NCI-H446 treated with DMSO at 0.1 percent for 48 hours (cell line): ENCODE results near the gene APCDD1.

ENCODE experiments used
- DNase-seq: peaks from one replicate; lab custom pipeline; 2025; lab: John Stamatoyannopoulos, UW

Gene APCDD1

DNA sequence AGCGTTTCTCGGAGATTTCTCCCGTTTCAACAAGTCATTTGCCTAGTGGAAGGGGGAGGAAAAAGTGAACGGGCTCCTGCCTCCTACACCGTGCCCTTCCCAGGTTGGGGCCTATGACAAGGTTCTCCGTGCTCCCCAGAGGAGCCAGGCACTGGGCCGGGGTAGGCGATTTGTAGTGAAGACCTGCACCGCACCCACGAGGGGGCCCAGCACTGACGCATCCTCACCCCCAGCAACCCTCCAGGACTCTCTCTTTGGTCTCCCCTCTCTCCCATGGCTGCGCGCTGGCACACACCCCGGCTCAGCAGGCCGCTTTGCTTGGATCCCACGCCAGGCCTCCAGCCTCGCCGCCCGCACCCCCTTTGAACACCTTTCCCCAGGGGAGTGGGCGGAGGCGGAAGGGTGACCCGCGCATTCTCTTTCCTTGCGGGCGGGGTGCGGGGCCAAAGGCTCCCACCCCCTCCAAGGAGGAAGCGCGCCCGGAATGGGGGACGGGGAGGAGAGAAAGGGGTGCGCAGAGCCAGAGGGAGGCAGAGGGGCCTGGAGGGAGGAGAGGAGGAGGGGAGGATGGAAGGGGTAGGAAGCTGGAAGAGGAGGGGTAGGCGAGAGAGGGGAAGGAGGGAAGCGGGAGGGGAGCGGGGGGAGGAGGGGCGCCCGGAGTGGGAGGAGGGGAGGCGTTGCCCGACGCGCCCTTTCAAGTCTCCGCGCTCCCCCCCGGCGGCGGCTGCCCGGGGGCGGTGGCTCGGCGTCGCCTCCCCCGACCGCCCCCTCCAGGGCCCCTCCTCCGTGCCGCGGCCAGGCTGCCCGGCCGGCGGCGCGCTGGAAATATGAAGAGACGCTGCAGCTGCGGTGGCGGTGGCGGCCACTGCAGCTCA, at the start of gene APCDD1:
Gene APCDD1 (plus strand): TSS at position 830 of the 875 bp plus-strand sequence. CDS start 347 bp downstream, outside the sequence.
- DNase-seq = no peak

DNA sequence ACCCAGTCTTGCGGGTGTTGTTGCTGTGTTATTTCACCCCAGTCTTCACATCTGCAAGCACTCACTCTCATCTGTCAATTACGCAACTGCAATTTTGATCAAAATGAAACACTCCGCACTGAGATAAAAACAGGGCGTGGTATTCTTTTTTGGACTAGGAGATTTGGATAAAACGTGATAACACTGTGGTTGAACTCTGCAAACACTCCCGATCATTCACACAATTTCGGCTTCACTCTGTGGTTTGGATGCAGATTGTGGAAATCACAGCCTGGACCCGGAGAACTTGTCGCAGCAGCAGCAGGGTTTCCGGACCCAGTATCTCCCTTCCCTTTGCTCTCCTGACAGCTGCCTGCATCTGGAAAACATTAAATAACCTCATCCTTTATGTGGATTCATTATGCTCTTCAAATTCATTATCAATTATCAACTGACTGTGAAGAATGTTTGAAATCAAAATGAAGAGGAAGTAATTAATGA, 49.4 kb upstream of the APCDD1 start:
- no peak for DNase-seq

DNA sequence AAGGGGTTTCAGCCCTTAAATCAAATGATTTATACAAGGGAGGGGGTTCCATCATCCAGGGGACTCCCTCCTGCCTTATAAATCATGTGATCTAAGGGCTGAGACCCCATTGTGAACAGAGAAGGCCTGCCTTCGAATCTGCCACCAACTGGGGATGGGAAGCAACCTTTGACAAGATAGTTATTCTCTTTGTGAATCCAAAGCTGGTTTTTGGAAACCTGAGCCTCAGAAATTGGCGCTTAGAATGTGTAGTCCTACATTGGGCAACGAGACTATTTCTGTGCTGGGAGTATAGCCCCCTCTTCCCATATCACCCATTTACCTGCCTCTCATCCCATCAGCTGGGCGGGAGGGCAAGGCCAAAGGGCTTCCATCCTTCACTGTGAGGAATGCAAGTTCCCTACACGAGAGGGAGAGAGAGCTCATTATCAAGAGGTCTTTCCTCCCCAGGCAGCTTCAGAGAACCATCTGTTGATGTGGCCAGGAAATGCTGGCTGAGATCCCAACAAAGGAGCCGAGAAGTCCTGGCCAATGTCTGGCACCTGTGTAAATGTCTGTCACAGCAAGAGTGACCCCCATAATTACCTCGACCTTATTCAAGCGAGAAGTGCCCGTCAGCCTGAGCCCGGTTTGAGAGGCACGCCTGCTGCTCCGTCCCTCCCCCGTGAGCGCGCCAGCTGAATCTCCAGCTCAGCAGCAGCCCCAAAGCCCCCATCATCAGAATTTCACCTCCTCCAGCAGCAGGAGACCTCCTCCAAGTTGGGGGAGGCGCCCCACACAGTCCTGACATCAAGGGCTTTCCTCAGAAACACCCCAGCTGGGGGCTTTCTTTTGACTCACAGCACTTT, 48.4 kb upstream of the APCDD1 start:
- peak; percentile 70 for DNase-seq

DNA sequence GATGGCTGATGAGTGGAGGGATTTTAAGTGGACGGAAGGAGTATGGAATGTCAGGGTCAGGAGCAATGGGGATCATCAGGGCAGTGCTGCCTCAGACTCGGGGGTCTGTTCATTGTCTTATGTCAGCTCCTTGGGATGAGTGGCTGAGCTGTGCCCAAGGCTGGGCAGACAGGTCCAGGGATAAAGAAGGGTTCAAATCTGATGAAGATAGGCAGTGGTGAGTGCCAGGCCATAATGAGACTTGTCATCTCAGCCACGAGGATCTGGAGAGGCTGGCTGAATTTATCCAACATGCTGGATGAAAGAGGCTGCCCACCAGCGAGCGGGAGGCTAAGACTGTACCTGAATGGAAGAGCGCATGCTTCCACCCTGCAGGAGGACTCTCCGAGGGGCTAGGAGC, 46.3 kb upstream of the APCDD1 start:
- no peak for DNase-seq

DNA sequence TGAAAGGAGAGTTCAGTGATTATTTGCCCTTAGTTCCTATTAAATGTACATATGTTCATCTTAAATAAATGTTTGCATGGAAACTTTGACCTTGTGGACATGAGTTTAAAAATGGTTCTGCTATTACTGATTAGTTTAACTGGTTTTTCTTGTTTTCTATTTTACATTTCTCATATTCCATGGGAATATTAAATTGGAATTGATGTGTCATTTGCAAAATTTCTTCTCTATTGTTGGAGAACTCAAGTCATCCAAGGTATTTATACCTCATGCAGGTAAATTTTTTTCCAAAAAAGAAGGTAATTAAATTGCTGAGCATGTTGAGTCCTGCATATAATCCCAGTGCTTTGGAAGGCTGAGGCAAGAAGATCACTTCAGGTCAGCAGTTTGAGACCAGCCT, 45.4 kb upstream of the APCDD1 start:
- DNase-seq = no peak

DNA sequence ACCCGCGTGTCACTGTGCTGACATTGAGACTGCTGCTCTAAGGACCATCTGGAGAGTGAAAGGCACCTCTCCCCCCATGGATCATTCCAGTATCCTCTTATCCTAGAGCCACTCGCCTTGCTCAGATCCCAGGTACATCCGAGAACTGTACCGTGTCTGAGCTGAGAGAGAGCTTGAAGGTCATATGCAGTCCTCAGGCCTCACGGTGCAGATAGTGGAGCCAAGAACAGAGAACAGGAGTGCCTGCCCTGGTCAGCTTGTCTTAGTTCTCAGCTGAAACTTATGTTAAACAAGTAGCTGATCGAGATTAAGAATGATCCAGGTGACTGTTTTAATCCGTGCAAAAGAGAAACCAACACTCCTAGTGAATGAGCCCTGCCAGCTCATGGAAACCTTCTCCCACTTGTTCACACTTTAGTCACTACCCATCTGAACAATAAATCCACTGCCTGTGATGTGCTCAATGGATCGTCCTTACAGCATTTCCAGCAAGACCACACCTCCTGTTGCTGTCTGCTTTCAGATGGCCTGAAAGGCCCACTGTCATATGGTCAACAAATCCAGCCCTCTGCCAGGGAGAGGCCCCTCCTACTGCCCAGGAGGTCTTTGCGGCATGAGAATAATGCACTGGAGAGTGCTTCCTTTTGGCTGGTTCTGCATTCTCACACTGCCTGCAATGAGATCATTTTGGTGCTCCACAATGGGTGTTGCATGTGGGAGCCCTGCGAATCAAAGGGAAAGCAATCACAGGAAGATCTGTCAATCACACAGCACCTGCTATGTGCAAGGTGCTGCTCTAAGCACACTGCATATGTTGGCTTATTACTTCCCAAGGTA, 43.7 kb upstream of the APCDD1 start:
- DNase-seq = no peak

DNA sequence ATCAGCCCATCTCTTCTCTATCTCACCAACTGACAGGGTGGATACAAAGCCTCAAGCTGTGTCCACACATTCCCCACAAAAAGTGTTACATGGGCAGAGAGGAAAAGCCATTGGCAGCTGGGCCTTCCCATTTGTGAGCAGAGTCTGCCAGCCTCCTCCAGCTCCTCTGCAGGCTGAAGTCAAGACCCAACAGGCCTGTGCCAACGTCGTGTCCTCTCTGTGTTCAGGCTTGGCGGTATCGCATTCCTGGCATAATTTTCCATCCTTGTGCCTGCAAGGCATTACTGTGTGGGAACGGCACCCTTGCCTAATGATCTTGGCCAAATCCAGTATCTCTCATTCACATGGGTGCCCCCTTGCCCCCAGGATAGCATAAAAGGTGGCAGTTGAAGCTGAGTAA, 41.5 kb upstream of the APCDD1 start:
- DNase-seq = no peak

DNA sequence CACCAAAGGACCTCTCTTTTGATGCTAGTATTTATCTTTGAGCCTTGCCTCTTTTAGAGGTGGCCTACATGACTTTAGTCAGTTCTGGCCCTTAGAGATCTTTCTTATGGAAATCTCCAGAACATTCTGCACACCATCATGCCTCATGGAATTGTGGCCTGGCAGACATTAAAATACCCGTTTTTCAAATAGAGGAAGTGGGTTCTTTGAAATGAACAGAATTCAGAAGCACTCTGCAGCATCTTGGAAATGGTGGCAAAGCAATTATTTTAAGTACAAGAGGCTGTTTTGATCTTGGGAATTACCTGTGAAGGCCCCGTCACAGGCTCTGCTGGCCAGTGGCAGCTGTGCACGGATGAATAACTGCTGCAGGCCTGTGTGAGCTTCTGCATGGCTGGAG, 40.7 kb upstream of the APCDD1 start:
- no peak for DNase-seq

DNA sequence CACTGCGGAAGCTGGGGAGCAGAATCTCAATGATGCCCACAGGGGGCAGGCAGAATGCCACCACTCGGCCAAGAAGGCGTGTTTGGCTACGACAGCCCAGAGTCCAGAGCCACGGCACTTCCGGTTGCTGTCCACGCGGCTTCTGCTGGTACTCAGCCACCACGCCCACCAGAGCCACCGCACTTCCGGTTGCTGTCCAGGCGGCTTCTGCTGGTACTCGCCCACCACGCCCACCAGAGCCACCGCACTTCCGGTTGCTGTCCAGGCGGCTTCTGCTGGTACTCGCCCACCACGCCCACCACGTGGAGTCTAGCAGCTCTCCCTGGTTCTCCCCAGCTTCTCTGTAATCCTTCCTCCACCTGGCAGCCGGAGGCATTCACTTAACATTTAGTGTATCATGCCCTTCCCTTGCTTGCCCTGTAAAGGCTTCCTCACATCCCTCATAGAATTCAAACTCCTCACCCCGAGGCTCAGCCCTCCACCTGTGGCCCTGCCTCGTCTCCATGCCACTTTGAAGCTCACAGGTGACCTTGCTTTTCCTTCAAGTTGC, 40.1 kb upstream of the APCDD1 start:
- DNase-seq = no peak

DNA sequence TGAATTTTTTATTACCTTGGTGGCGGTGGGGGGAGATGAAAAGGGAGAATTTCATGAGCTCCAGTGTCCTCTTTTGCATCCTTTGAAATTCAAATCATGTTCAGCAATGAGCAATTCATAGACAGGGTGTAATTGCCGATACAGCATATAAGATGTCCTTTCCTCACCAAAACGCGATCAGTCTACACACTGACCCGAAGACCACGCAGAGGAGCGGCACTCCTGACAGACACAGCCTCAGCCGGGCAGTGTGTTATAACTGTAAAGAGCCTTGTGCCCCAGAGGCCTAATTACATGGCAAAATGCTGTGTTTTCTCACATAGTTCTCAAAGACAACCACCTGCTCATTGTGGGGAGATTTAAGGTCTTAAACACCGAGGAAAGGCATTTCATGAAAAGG, 38.4 kb upstream of the APCDD1 start:
- no peak for DNase-seq

DNA sequence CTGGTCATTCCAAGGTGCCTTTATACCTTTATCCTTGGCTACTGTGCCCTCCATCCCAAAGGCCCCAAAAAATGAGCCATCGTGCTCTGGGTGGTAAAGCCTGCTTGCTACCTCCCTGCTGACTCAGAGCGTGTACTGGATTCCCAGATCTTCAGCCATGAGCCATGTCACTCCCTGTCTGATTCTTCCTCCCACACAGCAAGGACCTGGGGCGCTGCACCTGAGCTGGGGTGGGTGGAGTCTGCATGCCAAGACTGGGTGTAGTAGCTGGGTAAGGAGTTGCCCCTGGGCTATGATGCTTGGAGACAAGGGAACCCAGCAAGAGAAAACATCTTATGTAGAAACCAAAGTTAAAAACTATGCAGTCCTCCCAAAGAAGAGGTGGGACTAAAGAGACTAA, 37.2 kb upstream of the APCDD1 start:
- no peak for DNase-seq

DNA sequence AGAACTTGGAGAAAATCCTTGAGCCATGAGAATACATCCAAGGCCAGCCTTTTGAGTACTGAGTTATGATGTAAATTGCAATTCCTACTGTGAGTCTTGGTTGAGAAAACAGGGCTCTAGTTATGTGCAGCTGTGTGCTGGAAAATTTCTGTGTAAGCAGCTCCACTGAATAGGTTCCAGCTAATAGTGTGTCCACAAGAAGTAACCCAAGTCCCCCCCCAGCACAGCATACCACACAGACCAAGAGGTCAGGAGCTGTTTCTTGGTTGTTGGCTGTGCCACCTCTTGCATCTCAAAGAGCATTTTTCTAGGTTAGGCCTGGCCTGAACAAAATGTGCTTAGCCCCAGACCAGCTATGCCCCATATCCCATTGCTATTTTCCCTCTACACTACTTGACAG, 36.8 kb upstream of the APCDD1 start:
- DNase-seq = no peak

DNA sequence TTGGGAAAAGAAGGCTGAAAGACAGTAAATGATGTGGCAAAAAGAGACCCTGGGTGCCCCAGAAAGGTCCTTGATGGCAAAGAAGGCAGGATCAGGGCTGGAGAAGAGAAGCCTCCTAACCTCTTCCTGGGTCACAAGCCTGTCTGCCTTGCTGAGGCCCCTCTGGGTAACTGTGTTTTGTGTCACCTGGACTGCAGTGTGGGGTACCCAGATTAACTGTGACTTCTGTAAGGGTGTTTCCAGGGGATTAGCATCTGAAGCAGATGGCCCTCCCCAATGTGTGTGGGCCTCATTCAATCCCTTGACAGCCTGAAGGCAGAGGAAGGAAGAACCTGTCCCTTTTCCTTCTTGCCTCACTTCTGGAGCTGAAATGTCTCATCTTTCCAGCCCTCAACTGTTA, 35.6 kb upstream of the APCDD1 start:
- DNase-seq = no peak

DNA sequence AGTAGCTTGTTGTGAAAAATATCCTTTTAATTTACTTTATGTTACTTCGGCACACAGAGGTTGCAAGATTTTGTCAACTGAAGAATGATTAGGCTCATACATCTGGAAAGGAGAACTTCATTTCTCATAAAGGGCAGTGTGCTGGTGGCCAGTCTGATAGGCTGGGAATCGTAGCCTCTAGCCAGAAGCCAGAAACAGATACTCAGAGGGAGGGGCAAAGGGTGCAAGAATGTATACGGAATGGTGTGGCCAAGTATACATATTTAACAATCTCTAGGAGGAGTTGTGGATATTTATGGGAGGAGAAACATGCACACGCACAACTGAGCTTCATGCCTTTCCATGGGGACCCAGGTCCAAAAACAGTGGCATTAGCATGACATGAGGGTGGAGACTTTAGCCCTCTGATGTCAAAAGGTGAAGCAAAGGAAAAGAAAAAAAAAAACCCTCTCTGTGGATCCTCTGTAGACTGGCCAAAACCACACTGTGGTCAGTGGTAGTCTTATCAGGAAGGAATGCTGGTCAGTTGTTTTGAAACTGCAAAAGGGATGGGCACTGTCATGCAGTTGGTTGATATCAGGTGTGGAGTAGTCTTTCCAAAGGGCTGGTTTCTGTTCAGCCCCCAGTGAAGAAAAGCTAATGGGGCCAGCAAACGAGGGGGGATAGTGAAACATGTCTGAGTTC, 34.9 kb upstream of the APCDD1 start:
- DNase-seq = no peak

DNA sequence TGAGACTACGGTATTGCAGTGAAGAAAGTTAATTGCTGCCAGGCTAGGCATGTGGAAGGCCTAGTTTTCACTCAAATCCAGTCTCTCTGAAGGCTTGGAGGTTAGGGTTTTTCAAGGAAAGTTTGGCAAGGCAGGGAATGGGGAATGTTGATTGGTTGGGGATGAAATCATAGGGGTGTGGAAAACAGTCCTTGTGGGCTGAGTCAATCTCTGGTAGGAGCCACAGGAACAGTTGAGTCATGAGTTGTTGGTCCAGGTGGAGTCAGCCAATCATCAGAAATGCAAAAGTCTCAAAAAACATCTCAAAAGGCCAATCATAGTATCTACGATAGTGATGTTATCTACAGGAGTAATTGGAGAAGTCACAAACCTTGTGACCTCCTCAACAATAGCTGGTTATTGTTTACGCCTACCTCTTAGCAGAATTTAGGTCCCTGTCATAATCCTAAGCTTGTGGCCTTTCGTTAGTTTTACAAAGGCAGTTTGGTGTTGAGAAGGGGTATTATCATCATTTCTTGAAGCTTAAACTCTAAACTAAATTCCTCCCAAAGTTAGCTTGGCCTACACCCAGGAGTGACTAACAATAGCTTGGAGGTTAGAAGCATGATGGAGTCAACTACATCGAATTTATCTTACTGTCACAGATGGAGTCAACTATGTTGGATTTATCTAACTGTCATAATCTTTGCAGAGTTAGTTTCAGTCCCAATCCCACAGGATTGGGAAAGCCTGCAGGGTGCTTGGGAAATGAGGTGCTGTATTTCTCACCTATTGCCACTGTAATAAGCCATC, 33.7 kb upstream of the APCDD1 start:
- DNase-seq = no peak

DNA sequence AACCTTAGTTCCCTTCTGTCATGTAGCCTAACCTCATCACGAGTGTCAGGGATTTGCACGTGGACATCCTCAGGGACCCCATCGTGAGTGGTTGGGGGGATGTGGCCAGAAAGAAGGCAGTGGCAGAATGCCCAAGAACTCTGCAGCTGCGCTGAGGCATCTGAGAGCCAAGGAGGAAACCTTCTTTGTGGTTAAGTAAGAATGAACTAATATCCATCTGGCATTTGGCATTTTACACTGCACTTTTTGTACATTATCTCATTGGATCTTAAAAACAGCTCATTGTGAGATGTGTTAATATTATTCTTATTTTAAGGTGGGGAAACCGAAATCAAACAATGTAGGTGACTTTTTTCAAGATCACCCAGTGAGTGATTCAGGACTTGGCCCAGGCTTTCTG, 32.6 kb upstream of the APCDD1 start:
- no peak for DNase-seq

DNA sequence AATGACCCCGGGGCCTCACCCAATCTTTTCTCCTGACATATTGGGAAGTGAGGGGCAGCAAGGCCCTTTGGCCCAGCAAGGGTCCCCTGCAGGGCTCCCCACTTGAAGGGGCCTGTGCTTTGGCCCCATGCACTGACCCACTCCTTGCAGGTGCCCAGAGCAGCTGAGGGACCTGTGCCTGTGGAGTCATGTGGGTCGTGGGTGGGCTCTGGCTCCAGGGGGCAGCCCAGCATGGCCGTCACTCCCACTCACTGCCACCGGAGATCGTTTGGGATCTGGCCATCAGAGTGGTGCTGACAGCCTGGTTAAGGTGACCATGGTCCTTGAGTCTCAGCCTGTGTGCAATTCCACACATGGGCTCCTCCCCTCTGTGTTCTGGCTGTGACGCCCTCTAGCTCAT, 31.7 kb upstream of the APCDD1 start:
- no peak for DNase-seq

DNA sequence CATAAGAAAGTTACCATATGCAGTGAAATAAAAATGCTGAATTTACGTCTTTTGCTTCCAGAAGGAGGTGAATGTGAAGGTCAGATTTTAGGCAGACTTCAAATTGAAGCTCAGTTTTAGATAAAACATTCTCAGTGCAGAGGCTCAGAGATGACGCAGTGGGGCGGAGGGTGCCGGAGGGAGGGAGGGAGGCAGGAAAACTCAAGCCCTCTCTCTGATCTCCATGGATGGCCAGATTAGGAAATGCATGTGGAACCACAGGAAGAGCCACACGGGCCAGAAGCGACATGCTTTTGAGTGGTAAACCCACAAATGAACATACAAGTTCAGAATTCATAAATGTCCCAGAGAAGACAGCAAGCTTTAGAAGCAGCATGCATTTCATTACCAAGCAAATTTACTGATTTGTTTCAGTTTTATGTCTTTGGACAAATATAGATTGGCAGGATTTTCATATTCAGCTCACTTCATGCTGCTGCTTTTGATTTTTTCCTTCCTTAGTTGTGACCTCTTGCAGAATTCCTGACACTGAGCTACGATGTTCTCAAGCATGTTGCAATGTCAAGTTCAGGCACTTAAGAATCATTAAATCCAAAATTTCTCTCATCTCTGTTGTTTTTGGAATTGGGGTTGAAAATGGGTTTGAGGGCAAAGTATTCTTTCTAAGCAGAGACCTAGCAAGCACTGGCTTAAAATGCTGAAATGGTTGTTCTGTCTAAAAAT, 29.7 kb upstream of the APCDD1 start:
- no peak for DNase-seq

DNA sequence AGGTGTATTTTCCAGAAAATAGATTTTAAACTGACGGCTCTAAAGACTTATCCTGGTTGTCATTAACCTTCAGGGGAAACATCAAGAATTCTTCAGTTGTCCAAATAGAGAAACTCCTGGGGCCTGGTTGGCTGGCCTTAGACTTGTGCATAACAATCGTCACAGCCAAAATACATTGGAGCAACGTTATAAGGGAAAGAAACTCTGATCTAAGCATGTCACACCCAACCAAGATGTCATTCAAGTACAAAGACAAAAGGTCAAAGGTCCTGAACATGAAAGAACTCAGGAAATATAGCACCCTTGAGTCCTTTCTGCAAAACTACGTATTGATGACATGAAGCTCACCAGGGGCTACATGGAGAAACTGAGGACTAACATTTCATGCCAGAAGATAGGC, 23.8 kb upstream of the APCDD1 start:
- no peak for DNase-seq

DNA sequence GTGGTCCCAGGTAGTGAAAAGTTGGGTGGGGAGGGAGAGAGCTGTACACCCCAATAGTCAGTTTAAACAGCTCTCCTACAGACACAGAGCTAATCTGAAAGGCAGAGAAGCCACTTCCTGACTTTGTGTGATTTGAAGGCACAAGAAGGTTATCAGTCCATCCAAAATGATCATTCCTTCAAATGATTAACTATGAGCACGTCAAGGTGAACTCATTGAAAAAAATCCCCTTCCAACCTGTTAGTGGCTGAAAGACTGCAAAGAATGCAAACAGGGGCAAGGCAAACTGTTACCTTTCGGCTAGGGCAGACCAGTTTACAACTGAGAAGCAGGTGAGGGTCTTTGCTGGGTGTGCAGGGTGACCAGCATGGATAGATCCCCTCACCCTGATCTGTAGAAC, 22.8 kb upstream of the APCDD1 start:
- DNase-seq = no peak
